Endothelial cell of umbilical vein (primary cell): Measurements from ENCODE around the gene MCM3AP. TPM values are rescaled to one million over a fixed set of nuclear protein-coding genes. Genes with fewer than 3 reads are reported as not detected.

Experiments
- BruUV-seq: library from RNA; stranded (reverse); fragments of 400-500 nt; replicated peaks from 2 replicates; lab custom pipeline; 2021; lab: Mats Ljungman, UMichigan
- CTCF ChIA-PET: fragments of 300-600, 350-600 bp; sonication (Branson Sonifier 250); formaldehyde crosslinking; loops from one replicate; lab custom pipeline; 2021; ENCODE audit warnings: antibody characterized with exemption, inconsistent platforms; lab: Charles Lee
- POLR2A ChIA-PET: fragments of 300-600, 350-600 bp; sonication (Branson Sonifier 250); formaldehyde crosslinking; loops from one replicate; lab custom pipeline; 2021; ENCODE audit warnings: antibody characterized with exemption, inconsistent platforms; lab: Charles Lee
- DNase-seq: peaks from one replicate; pipeline ENCODE4 v3.0.0-alpha.2; 2011; ENCODE audit warnings: low read depth, low spot score
- FAIRE-seq: peaks from 2 replicates; lab custom pipeline; 2011; peaks lifted over from hg19 to GRCh38; lab: Jason Lieb, UNC
- H2AFZ ChIP-seq: 2 replicates; pipeline ENCODE4 v1.6.0; 2012; ENCODE audit warnings: low read depth, low read length, control low read depth, inconsistent platforms
- H3K27ac ChIP-seq: 2 replicates; pipeline ENCODE4 v1.5.1; 2011; ENCODE audit warnings: low read depth, mild to moderate bottlenecking, control low read depth, low read length, moderate library complexity; ENCODE audit not compliant: insufficient read depth
- H3K27me3 ChIP-seq, 2 experiments: 2 replicates each; pipeline versions ENCODE4 v1.6.0 to v1.6.1; 2011; ENCODE audit warnings: low read length in 2 of 2, mixed read lengths in 1 of 2; ENCODE audit not compliant: control insufficient read depth in 2 of 2, insufficient read depth in 2 of 2
- H3K36me3 ChIP-seq, 2 experiments: 2 replicates in 1 of 2; 3 replicates in 1 of 2; pipeline ENCODE4 v1.5.1; 2011; ENCODE audit warnings: low read length in 2 of 2, mild to moderate bottlenecking in 1 of 2, moderate library complexity in 1 of 2; ENCODE audit not compliant: control insufficient read depth in 2 of 2, insufficient read depth in 2 of 2; ENCODE audit errors: extremely low read depth in 1 of 2
- H3K4me1 ChIP-seq: 3 replicates; pipeline ENCODE4 v1.5.1; 2011; ENCODE audit warnings: mild to moderate bottlenecking, low read length; ENCODE audit not compliant: control insufficient read depth, insufficient read depth; ENCODE audit errors: extremely low read depth
- H3K4me2 ChIP-seq: 2 replicates; pipeline ENCODE4 v1.6.1; 2011; ENCODE audit warnings: low read length, control low read depth, mixed read lengths; ENCODE audit not compliant: insufficient read depth
- H3K4me3 ChIP-seq, 3 experiments: fragments of 200-600 bp in 1 of 3; sonication (generic), shearing (Covaris generic) in 1 of 3; replicated peaks in 1 of 3; 2 replicates each; pipeline ENCODE4 v1.5.1; 2011 to 2016; ENCODE audit warnings: control low read depth in 3 of 3, low read length in 3 of 3, mild to moderate bottlenecking in 2 of 3, inconsistent platforms in 1 of 3, low read depth in 1 of 3, moderate library complexity in 1 of 3; ENCODE audit not compliant: insufficient read depth in 1 of 3
- H3K79me2 ChIP-seq: 2 replicates; pipeline ENCODE4 v1.6.0; 2012; ENCODE audit warnings: low read length, inconsistent platforms; ENCODE audit not compliant: control insufficient read depth, insufficient read depth
- H3K9ac ChIP-seq: replicated peaks from 2 replicates; pipeline ENCODE3; 2011; ENCODE audit warnings: low read length, control low read depth; ENCODE audit not compliant: insufficient read depth; ENCODE audit errors: extremely low read depth
- H3K9me1 ChIP-seq: replicated peaks from 3 replicates; pipeline ENCODE4 v1.6.0; 2011; ENCODE audit warnings: mild to moderate bottlenecking, low read length; ENCODE audit not compliant: control insufficient read depth, insufficient read depth; ENCODE audit errors: extremely low read depth
- H3K9me3 ChIP-seq: replicated peaks from 2 replicates; pipeline ENCODE4 v1.5.1; 2012; ENCODE audit warnings: low read length, inconsistent platforms; ENCODE audit not compliant: control insufficient read depth, insufficient read depth
- H4K20me1 ChIP-seq: replicated peaks from 2 replicates; pipeline ENCODE3; 2011; ENCODE audit warnings: mild to moderate bottlenecking, low read length; ENCODE audit not compliant: control insufficient read depth, insufficient read depth; ENCODE audit errors: extremely low read depth
- CTCF ChIP-seq, 2 donors: IDR thresholded peaks; 1 replicate in 1 of 2; 2 replicates in 1 of 2; pipeline ENCODE4 v1.5.1; 2011; ENCODE audit warnings: low read length in 2 of 2, mild to moderate bottlenecking in 2 of 2, moderate library complexity in 2 of 2, control low read depth in 1 of 2, inconsistent platforms in 1 of 2, low read depth in 1 of 2; ENCODE audit not compliant: insufficient read depth in 1 of 2; ENCODE audit errors: extremely low read depth in 1 of 2
- EZH2 ChIP-seq: IDR thresholded peaks from 2 replicates; pipeline ENCODE4 v1.6.1; 2012; ENCODE audit warnings: borderline replicate concordance, low read depth, mild to moderate bottlenecking, moderate library complexity, low read length, inconsistent platforms; ENCODE audit not compliant: severe bottlenecking
- GATA2 ChIP-seq: IDR thresholded peaks from 2 replicates; pipeline ENCODE4 v1.7.0; 2011; ENCODE audit warnings: low read depth, mild to moderate bottlenecking, moderate library complexity, mixed read lengths, low read length; ENCODE audit not compliant: insufficient read length, insufficient read depth
- JUN ChIP-seq: IDR thresholded peaks from 2 replicates; pipeline ENCODE4 v1.6.1; 2011; ENCODE audit warnings: borderline replicate concordance, low read depth; ENCODE audit not compliant: insufficient read length, insufficient read depth
- MAX ChIP-seq: IDR thresholded peaks from 2 replicates; pipeline ENCODE4 v1.6.1; 2011; ENCODE audit not compliant: insufficient read depth, insufficient read length
- MYC ChIP-seq: IDR thresholded peaks from one replicate; pipeline ENCODE4 v1.6.1; 2011; ENCODE audit warnings: mild to moderate bottlenecking, low read depth, low read length
- POLR2AphosphoS5 ChIP-seq: IDR thresholded peaks from 2 replicates; pipeline ENCODE4 v1.6.1; 2012; ENCODE audit warnings: low read depth, mild to moderate bottlenecking, control low read depth, low read length, moderate library complexity; ENCODE audit not compliant: insufficient read depth
- dilution Hi-C: fragments of 300-500 bp; cut with MboI; formaldehyde crosslinking; loops from one replicate; pipeline ENCODE4 v1.15.0; 2019; ENCODE audit warnings: low sequenced_read_pairs; ENCODE audit not compliant: extremely low pct_ligation_motif_present
- intact Hi-C: fragments of 100-400 bp; cut with micrococcal nuclease; formaldehyde crosslinking; loops from one replicate; pipeline ENCODE4 v1.10.0; 2022
- polyA plus RNA-seq, 4 experiments: library from polyadenylated mRNA; depleted of rRNA in 3 of 4; stranded (reverse) in 3 of 4; unstranded in 1 of 4; fragments of >200 nt; gene quantifications; 2 replicates each; pipeline versions ENCODE4 v1.2.1 to v1.2.3, GENCODE V29; 2011 to 2012; ENCODE audit warnings: missing spikeins in 1 of 4
- total RNA-seq: library from RNA; stranded (reverse); gene quantifications from 2 replicates; pipeline ENCODE4 v1.2.3, GENCODE V29; 2021

MCM3AP gene
- total and polyA plus RNA-seq, 2 donors (not counting 3 experiments of a cell fraction or from before 2014, with no cell fraction given): 37.9 to 115 TPM

- TF ChIP-seq POLR2AphosphoS5 (no peak), EZH2 (no peak)
- Histone ChIP-seq H3K4me3 (no peak overlapping the region), H3K9me1 (no peaks in the 10 kb centered on the region), H2AFZ (no peak overlapping the region), H4K20me1 (no peaks in the 10 kb centered on the region), H3K4me2 (no peak overlapping the region), H3K36me3 (peaks cover 20 to 49% of the 10 kb centered on the region in 2 experiments), H3K9me3 (no peaks in the 10 kb centered on the region), H3K4me1 (no peaks in the 10 kb centered on the region), H3K9ac (no peak overlapping the region), H3K27ac (no peak overlapping the region), H3K27me3 (no peaks in the 10 kb centered on the region), H3K79me2 (no peaks in the 10 kb centered on the region)
- dilution Hi-C loops (no loop called here), intact Hi-C loops (no loop called here)
- no peak for FAIRE-seq
- BruUV-seq: no TSS peak
- DNase-seq: no peak
- POLR2A ChIA-PET: no interaction called here
- CTCF ChIA-PET: interaction anchor here (1.2 kb wide), 1 partner anchor 95 kb away, joined by 3 read pairs; no protein-coding TSS in a partner anchor
Measured at GRCh38 chr21:46248422-46248782, 37.0 kb downstream of the MCM3AP start.

GRCh38 chr21:46247699-46248421 is 37.6 kb downstream of the MCM3AP start:
- no peaks in the 10 kb centered on the region for H3K9me3 ChIP-seq
- no peak overlapping the region for H3K9ac ChIP-seq
- H3K4me1 ChIP-seq: no peaks in the 10 kb centered on the region
- H3K4me2 ChIP-seq: no peak overlapping the region
- TF ChIP-seq CTCF (IDR thresholded peaks at IDR 0.05; ENCODE audit: extremely low read depth in 1 of 2, insufficient read depth in 1 of 2, low read depth in 1 of 2, low read length in 2 of 2): no peak
- no peak for TF ChIP-seq EZH2
- no peak for TF ChIP-seq JUN
- TF ChIP-seq MYC: no peak
- no peak for TF ChIP-seq MAX
- TF ChIP-seq GATA2: no peak
- dilution Hi-C loops (no loop called here), intact Hi-C loops (no loop called here)
- no peak overlapping the region for H2AFZ ChIP-seq
- FAIRE-seq (no peak), DNase-seq (no peak)
- no peaks in the 10 kb centered on the region for H3K79me2 ChIP-seq
- no peak overlapping the region for H3K27ac ChIP-seq
- ChIA-PET CTCF (no interaction called here), POLR2A (no interaction called here)
- H4K20me1 ChIP-seq: no peaks in the 10 kb centered on the region
- no TSS peak for BruUV-seq
- H3K36me3 ChIP-seq: peaks cover 25 to 52% of the 10 kb centered on the region in 2 experiments
- H3K27me3 ChIP-seq: no peaks in the 10 kb centered on the region
- no peak overlapping the region for H3K4me3 ChIP-seq
- H3K9me1 ChIP-seq: no peaks in the 10 kb centered on the region
